ENCODE data around the gene TMEM202. TPM values are rescaled to one million over a fixed set of nuclear protein-coding genes. Genes with fewer than 3 reads are reported as not detected.

Gene TMEM202
- total and polyA plus RNA-seq, 2 of the 13 experiments (the other 11 are each of a cell fraction or from before 2014, with no cell fraction given): not detected

- TF ChIP-seq ZBTB46 (CRISPR knock-in tag; IDR thresholded peaks at IDR 0.05; ENCODE audit: borderline replicate concordance) (no peak), MED13 (CRISPR knock-in tag; IDR thresholded peaks at IDR 0.05) (peak; percentile 87; the same call in 1 of the 2 replicates), SCMH1 (CRISPR knock-in tag; IDR thresholded peaks at IDR 0.05; ENCODE audit: borderline replicate concordance) (no peak), ZNF780A (CRISPR knock-in tag; IDR thresholded peaks at IDR 0.05) (no peak), HIC2 (CRISPR knock-in tag; IDR thresholded peaks at IDR 0.05; ENCODE audit: low read depth) (no peak; the same call in 1 of the 2 replicates), MXD1 (CRISPR knock-in tag; IDR thresholded peaks at IDR 0.05) (peak; percentile 39; the same call in 1 of the 2 replicates), ZNF703 (CRISPR knock-in tag; IDR thresholded peaks at IDR 0.05; ENCODE audit: borderline replicate concordance) (peak; percentile 90; the same call in 1 of the 2 replicates), RAD21 (CRISPR knock-in tag; IDR thresholded peaks at IDR 0.05) (peak; percentile 28; the same call in 1 of the 2 replicates), IKZF4 (CRISPR knock-in tag; IDR thresholded peaks at IDR 0.05; ENCODE audit: borderline replicate concordance, low read depth, not compliant biosample characterization) (peak; percentile 95), AGO1 (IDR thresholded peaks at IDR 0.05; ENCODE audit: low read depth, low read length, poor library complexity, severe bottlenecking) (peak; percentile 29), PHF5A (CRISPR knock-in tag; IDR thresholded peaks at IDR 0.05; ENCODE audit: low read depth, unreplicated experiment) (peak; percentile 27), ZNF629 (CRISPR knock-in tag; conservative IDR thresholded peaks at IDR 0.05) (peak; percentile 53; the same call in 1 of the 2 replicates), CBX2 (IDR thresholded peaks at IDR 0.05; ENCODE audit: low read depth, low read length) (no peak), CBX2 (CRISPR knock-in tag; IDR thresholded peaks at IDR 0.05; ENCODE audit: low read depth) (peak; percentile 93; the same call in 1 of the 2 replicates), MAFF (IDR thresholded peaks at IDR 0.05; ENCODE audit: low read depth, low read length) (no peak), ZNF691 (CRISPR knock-in tag; IDR thresholded peaks at IDR 0.05; ENCODE audit: borderline replicate concordance, low read depth) (peak; percentile 88; the same call in 1 of the 2 replicates), EHMT2 (IDR thresholded peaks at IDR 0.05; ENCODE audit: borderline replicate concordance, low read depth, low read length) (no peak), REST (IDR thresholded peaks at IDR 0.05; ENCODE audit: borderline replicate concordance in 1 of 2, low read depth in 1 of 2, low read length in 2 of 2) (peak in 1 of 2 experiments; percentile 57; a peak in 1 of 4 replicates), ZBTB20 (CRISPR knock-in tag; IDR thresholded peaks at IDR 0.05; ENCODE audit: borderline replicate concordance, low read depth) (peak; percentile 82; the same call in 1 of the 2 replicates)
Observed at GRCh38 chr15:72375846-72376581, 22.1 kb upstream of the TMEM202 start, which contains the start of gene HEXA (continued).

All from HepG2 (cell line).